ENCODE data around the gene LRP1. TPM values are rescaled to one million over a fixed set of nuclear protein-coding genes. Genes with fewer than 3 reads are reported as not detected.

LRP1 gene
- total RNA-seq, 1 donor from 2014 or later = 708 TPM

- peak; percentile 89 to 95 (median 92) for TF ChIP-seq CTCF (IDR thresholded peaks at IDR 0.05)
- DNase-seq (ENCODE audit: low spot score in 2 of 2) = peak; percentile 62 to 96
- intact Hi-C loops (cut with DNase I) = loop anchor here (1.0 kb wide), 1 partner anchor 30 kb away; no protein-coding TSS in a partner anchor
- H3K4me3 ChIP-seq = no peak overlapping the region
- H3K36me3 ChIP-seq = peaks cover 37 to 45% of the 10 kb centered on the region in 2 donors
- H3K9me3 ChIP-seq = no peaks in the 10 kb centered on the region
- peaks cover 13 to 35% of the 10 kb centered on the region in 2 donors for H3K4me1 ChIP-seq
- peak overlapping the region; percentile 68 to 76 for H3K27ac ChIP-seq
- H3K27me3 ChIP-seq = no peaks in the 10 kb centered on the region
Measured at GRCh38 chr12:57213058-57213715, 84.9 kb downstream of the LRP1 start.

DNA sequence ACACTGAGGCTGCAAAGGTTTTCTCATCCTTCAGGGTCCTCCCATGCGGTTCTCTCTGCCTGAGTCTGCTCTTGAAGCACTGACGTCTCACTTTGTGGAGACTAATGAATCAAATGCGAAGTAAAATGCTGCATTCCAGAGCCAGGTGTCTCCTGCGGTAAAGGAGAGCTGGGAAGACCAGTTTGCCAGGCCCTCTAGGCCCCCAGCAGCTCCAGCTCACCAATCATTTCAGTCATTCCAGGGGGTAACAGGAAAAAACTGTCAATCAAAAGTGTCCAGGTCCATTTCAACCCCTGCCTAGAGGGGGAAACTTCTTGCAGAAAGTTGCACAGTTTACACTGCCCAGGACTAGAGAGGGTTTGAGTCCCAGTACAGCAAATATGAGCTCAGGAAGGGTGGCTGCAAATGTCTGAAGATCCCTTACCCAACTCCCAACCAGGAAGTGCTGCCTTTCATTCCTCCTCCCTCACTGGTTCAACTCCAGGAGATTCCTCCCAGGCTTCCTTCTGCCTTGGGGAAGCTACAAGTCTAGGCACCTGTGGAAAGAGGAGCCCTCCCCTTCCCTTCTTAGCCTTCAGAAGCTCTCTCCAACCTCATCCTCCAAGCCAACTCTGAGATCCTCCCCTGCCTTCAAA is 85.6 kb downstream of the LRP1 start:
- Histone ChIP-seq H3K4me3 (no peak overlapping the region), H3K27me3 (no peaks in the 10 kb centered on the region), H3K4me1 (peaks cover 13 to 35% of the 10 kb centered on the region in 2 donors), H3K9me3 (no peaks in the 10 kb centered on the region), H3K36me3 (peaks cover 30 to 38% of the 10 kb centered on the region in 2 donors), H3K27ac (peak overlapping the region in 1 of 2 donors; percentile 31)
- TF ChIP-seq CTCF (IDR thresholded peaks at IDR 0.05) = no peak
- no peak for DNase-seq (ENCODE audit: low spot score in 2 of 2)
- intact Hi-C loops (cut with DNase I) = loop anchor here (1.0 kb wide), 2 partner anchors 25 to 29 kb away; no protein-coding TSS in a partner anchor

GRCh38 chr12:57214398-57214781 is 86.1 kb downstream of the LRP1 start:
- H3K27me3 ChIP-seq = no peaks in the 10 kb centered on the region
- no peaks in the 10 kb centered on the region for H3K9me3 ChIP-seq
- H3K27ac ChIP-seq = peak overlapping the region in 1 of 2 donors; percentile 31
- peaks cover 13 to 35% of the 10 kb centered on the region in 2 donors for H3K4me1 ChIP-seq
- intact Hi-C loops (cut with DNase I) = loop anchor here (1.0 kb wide), 1 partner anchor 25 kb away; no protein-coding TSS in a partner anchor
- peak; percentile 53 to 66 (median 65) for TF ChIP-seq CTCF (IDR thresholded peaks at IDR 0.05)
- peaks cover 25 to 33% of the 10 kb centered on the region in 2 donors for H3K36me3 ChIP-seq
- DNase-seq (ENCODE audit: low spot score in 2 of 2) = no peak
- H3K4me3 ChIP-seq = no peak overlapping the region

DNA sequence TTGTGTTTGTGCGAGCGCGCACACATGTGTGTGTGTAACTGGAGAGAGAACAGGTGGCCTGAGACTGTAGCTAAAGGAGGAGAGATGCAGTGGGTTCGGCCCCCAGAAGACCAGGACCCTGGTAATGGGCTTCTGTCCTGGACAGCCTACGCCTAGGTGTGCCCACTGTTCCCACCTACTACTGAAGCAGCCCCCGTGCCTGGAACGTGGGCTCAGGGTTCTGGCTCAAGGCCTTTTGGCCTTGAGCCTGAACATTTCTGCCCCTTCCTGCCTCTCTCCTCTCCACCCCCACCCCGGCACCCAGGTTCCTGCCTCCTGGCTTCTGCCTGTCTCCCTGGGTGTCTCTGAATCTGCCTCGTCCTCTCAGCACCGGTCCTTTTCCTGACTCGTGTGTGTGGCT is 86.8 kb downstream of the LRP1 start:
- TF ChIP-seq CTCF (IDR thresholded peaks at IDR 0.05) = no peak
- H3K27me3 ChIP-seq = no peaks in the 10 kb centered on the region
- no peaks in the 10 kb centered on the region for H3K9me3 ChIP-seq
- no peak overlapping the region for H3K4me3 ChIP-seq
- H3K27ac ChIP-seq = no peak overlapping the region
- peaks cover 19 to 26% of the 10 kb centered on the region in 2 donors for H3K36me3 ChIP-seq
- intact Hi-C loops (cut with DNase I) = no loop called here
- DNase-seq (ENCODE audit: low spot score in 2 of 2) = no peak
- peaks cover 13 to 35% of the 10 kb centered on the region in 2 donors for H3K4me1 ChIP-seq

- Histone ChIP-seq H3K4me3 (peak overlapping the region in 1 of 2 donors; percentile 70), H3K27me3 (no peaks in the 10 kb centered on the region), H3K36me3 (peaks cover 14 to 20% of the 10 kb centered on the region in 2 donors), H3K27ac (no peak overlapping the region), H3K4me1 (peaks cover 13 to 35% of the 10 kb centered on the region in 2 donors), H3K9me3 (no peaks in the 10 kb centered on the region)
- no peak for DNase-seq (ENCODE audit: low spot score in 2 of 2)
- TF ChIP-seq CTCF (IDR thresholded peaks at IDR 0.05) = no peak
- intact Hi-C loops (cut with DNase I) = no loop called here
Measured at GRCh38 chr12:57215668-57216013, 87.4 kb downstream of the LRP1 start.
